Endothelial cell of umbilical vein (primary cell): ENCODE data around the gene GRIA1.

Experiments
- EZH2 ChIP-seq: IDR thresholded peaks from 2 replicates; pipeline ENCODE4 v1.6.1; 2012; ENCODE audit warnings: borderline replicate concordance, low read depth, mild to moderate bottlenecking, moderate library complexity, low read length, inconsistent platforms; ENCODE audit not compliant: severe bottlenecking
- POLR2A ChIP-seq: IDR thresholded peaks from 2 replicates; pipeline ENCODE4 v1.6.1; 2012; ENCODE audit warnings: low read depth, mild to moderate bottlenecking, control low read depth, low read length
- TF ChIP-seq, protein P1 (sequence below), 2 donors: IDR thresholded peaks; 1 replicate in 1 of 2; 2 replicates in 1 of 2; pipeline ENCODE4 v1.5.1; 2011; ENCODE audit warnings: low read length in 2 of 2, mild to moderate bottlenecking in 2 of 2, moderate library complexity in 2 of 2, control low read depth in 1 of 2, inconsistent platforms in 1 of 2, low read depth in 1 of 2; ENCODE audit not compliant: insufficient read depth in 1 of 2; ENCODE audit errors: extremely low read depth in 1 of 2

DNA sequence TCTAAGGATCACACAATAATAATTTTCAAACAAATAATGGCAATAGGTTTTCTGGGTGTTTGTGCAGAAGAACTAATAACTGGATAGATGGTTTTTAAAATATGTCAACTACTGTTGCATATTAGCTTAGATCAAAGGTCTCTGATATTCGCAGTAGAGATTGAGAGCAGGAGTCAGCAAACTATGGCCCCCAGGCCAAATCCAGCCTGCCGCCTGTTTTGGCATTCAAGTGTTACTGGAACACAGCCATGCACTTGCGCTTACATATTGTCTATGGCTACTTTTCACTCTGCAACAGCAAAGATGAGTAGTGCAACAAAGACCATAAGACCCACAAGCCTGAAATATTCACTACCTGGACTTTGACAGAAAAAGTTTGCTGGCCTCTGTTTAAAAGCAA lies 260.8 kb downstream of the GRIA1 start:
- TF ChIP-seq, protein P1, sequence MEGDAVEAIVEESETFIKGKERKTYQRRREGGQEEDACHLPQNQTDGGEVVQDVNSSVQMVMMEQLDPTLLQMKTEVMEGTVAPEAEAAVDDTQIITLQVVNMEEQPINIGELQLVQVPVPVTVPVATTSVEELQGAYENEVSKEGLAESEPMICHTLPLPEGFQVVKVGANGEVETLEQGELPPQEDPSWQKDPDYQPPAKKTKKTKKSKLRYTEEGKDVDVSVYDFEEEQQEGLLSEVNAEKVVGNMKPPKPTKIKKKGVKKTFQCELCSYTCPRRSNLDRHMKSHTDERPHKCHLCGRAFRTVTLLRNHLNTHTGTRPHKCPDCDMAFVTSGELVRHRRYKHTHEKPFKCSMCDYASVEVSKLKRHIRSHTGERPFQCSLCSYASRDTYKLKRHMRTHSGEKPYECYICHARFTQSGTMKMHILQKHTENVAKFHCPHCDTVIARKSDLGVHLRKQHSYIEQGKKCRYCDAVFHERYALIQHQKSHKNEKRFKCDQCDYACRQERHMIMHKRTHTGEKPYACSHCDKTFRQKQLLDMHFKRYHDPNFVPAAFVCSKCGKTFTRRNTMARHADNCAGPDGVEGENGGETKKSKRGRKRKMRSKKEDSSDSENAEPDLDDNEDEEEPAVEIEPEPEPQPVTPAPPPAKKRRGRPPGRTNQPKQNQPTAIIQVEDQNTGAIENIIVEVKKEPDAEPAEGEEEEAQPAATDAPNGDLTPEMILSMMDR (IDR thresholded peaks at IDR 0.05; ENCODE audit: extremely low read depth in 1 of 2, insufficient read depth in 1 of 2, low read depth in 1 of 2, low read length in 2 of 2) = no peak
- TF ChIP-seq EZH2 (no peak), POLR2A (no peak)
